ENCODE data around the gene PLPP4. TPM values are rescaled to one million over a fixed set of nuclear protein-coding genes. Genes with fewer than 3 reads are reported as not detected.

Gene PLPP4
- total and polyA plus RNA-seq, 2 of the 13 experiments (the other 11 are each of a cell fraction or from before 2014, with no cell fraction given): not detected

GRCh38 chr10:120453886-120454285, 3.1 kb upstream of the PLPP4 start:
- no peaks in the 10 kb centered on the region for H3K36me3 ChIP-seq (replicated peaks in 1 of 2; ENCODE audit: control insufficient read depth in 1 of 2, insufficient read depth in 2 of 2, low read length in 2 of 2)
- no peaks in the 10 kb centered on the region for H4K20me1 ChIP-seq (ENCODE audit: insufficient read depth, low read length)
- H3K4me2 ChIP-seq (ENCODE audit: low read depth, low read length): no peak overlapping the region
- H3K4me1 ChIP-seq (ENCODE audit: insufficient read depth, low read length): no peaks in the 10 kb centered on the region; the same call in 1 of the 2 replicates
- H2AFZ ChIP-seq (ENCODE audit: low read length): no peak overlapping the region
- ATAC-seq: no peak
- ChIA-PET CTCF (ENCODE audit: low intra/inter-chr PET ratio, low total read pairs) (no interaction called here), POLR2A (no interaction called here)
- no peak for FAIRE-seq
- H3K27me3 ChIP-seq (ENCODE audit: control insufficient read depth in 1 of 2, insufficient read depth in 2 of 2, low read length in 2 of 2): peaks cover 5 to 28% of the 10 kb centered on the region in 2 experiments; a peak in 3 of 5 replicates
- 0% methylated on average over 3 of the region's 3 CpGs for WGBS (ENCODE audit: low lambda C conversion rate)
- no peak overlapping the region for H3K27ac ChIP-seq (ENCODE audit: extremely low read length, insufficient read depth, low read length)
- no peak for DNase-seq (ENCODE audit: low spot score)
- in situ Hi-C loops (cut with HindIII; ENCODE audit: extremely low pct_ligation_motif_present, low pct_unique_long_range_greater_than_20kb): no loop called here
- no peaks in the 10 kb centered on the region for H3K79me2 ChIP-seq (ENCODE audit: insufficient read depth, low read length)
- no TSS peak for BruUV-seq (replicated peaks)
- H3K9ac ChIP-seq (ENCODE audit: insufficient read depth, low read depth, low read length): no peak overlapping the region
- intact Hi-C loops (cut with micrococcal nuclease; ENCODE audit: unreplicated experiment): no loop called here
- no peak overlapping the region for H3K4me3 ChIP-seq (replicated peaks in 1 of 3; ENCODE audit: insufficient read depth in 1 of 3, low read depth in 2 of 3, low read length in 3 of 3)
- no peaks in the 10 kb centered on the region for H3K9me3 ChIP-seq (ENCODE audit: low read length)
- TF ChIP-seq TSC22D2 (CRISPR knock-in tag; IDR thresholded peaks at IDR 0.05; ENCODE audit: borderline replicate concordance) (no peak), ARID3A (IDR thresholded peaks at IDR 0.05; ENCODE audit: low read depth, low read length) (no peak), MXD1 (CRISPR knock-in tag; IDR thresholded peaks at IDR 0.05) (no peak), THAP9 (CRISPR knock-in tag; IDR thresholded peaks at IDR 0.05; ENCODE audit: borderline replicate concordance) (no peak), SIN3B (IDR thresholded peaks at IDR 0.05; ENCODE audit: low read length) (no peak)

Measured in HepG2 (cell line).